Cardiac fibroblast (primary cell): ENCODE data around the gene ENTPD8.

Source experiments
- DNase-seq, 2 donors: peaks; one replicate each; pipeline versions ENCODE4 v3.0.0 to v3.0.0-alpha.2; 2010; ENCODE audit warnings: low read depth in 2 of 2
- H3K4me3 ChIP-seq, 2 donors: replicated peaks in 1 of 2; 1 replicate in 1 of 2; 2 replicates in 1 of 2; pipeline ENCODE4 v1.5.1; 2011; ENCODE audit warnings: low read depth in 2 of 2, low read length in 2 of 2, mild to moderate bottlenecking in 2 of 2, moderate library complexity in 1 of 2
- CTCF ChIP-seq: IDR thresholded peaks from one replicate; pipeline ENCODE4 v1.5.1; 2011; ENCODE audit warnings: low read depth, mild to moderate bottlenecking, low read length, inconsistent platforms

The ENTPD8 gene

DNA sequence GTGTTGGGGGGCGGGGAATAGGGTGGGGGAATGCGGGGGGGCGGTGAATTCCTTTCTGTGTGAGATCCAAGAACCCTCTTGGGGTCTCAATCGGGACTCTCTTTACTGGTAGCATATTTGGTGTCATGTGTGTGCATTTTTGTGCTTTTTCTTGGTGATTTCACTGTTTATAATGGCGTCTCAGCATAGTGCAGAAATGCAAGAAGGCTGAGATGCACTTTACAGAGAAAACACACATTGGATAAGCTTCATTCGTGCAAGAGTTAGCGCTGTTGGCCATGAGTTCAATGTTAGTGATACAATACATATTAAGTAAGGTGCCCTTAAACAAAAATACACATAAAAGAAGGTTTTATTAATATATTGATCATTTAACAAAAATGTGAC, 771 bp upstream of the ENTPD8 start:
- DNase-seq, result no peak
- no peak overlapping the region for H3K4me3 ChIP-seq
- TF ChIP-seq CTCF, result no peak

GRCh38 chr9:137439158-137439714, 1.9 kb downstream of the ENTPD8 start:
- H3K4me3 ChIP-seq, result no peak overlapping the region
- DNase-seq, result no peak
- no peak for TF ChIP-seq CTCF

GRCh38 chr9:137438591-137439157, 2.5 kb downstream of the ENTPD8 start:
- no peak for TF ChIP-seq CTCF
- DNase-seq, result no peak
- H3K4me3 ChIP-seq, result no peak overlapping the region

DNA sequence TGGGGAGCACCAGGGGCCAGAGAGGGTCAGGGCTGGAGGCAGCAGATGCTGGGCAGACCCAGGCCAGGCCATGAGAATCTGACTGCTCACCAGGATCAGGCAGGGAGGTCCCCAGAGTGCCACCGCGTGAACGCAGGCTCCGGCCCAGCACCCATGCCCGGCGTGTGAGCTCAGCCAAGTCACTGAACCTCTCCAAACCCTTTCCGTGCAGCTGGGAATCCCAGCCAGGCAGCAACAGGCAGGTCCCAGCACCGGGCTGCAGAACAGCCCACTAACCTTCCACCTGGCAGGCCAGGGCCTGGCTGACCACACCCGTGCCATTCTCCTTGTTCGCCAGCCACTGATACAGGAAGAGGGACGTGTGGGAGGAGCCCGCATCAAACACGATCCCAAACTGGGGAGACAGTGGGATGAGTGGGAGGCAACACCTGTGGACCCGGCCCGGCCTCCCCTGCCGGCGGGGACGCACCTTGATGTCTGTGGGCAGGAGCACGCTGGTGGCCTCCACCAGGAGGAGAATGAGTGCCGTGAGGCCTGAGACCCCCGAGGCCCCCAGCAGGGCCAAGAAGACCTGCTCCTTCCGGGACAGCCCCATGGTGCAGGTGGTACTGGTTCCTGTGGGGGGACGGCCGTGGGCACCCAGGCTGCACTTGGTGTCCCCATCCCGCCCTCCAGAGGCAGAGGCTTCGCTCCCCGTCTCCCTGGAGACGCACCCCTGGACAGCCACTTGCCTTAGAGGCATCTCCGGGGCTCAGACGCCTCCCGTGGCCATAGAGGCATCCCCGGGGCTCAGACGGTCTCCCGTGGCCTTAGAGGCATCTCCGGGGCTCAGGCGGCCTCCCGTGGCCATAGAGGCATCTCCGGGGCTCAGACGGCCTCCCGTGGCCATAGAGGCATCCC, 3.2 kb downstream of the ENTPD8 start:
- no peak for TF ChIP-seq CTCF
- no peak overlapping the region for H3K4me3 ChIP-seq
- no peak for DNase-seq

- no peak for DNase-seq
- no peak overlapping the region for H3K4me3 ChIP-seq
- TF ChIP-seq CTCF, result no peak
Measured at GRCh38 chr9:137436761-137437600, 4.2 kb downstream of the ENTPD8 start.

DNA sequence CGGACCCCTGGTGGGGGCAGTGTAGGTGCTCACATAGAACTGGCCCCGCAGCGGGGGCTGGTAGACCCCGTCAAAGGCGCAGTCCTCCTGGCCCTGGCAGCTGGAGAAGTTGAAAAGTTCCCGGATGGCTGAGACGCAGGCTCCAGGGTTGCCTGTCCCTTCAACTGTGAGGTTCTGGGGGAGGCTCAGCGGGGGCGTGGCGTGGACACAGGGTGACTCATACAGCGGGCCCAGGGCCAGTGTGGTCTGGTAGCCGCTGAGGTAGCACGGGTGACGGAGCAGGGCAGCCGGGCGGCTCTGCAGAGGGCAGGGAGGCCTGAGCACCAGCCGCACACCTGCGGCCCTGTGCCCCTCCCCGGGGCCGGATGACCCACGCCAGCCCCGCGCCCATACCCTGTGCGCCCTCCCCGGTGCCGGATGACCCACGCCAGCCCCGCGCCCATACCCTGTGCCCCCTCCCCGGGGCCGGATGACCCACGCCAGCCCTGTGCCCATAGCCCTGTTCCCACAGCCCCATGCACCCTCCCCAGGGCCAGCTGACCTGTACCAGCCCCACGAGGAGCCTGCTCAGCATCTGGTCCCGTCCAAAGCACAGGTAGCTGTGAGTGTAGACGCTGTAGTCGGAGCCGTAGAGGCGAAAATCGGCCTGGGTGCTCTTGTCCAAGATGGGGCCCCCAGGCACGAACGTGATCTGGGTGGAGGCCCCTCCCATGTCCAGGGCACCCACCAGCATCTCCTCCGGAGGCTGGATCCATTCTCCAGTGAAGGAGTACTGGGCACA, 5.0 kb downstream of the ENTPD8 start:
- no peak for TF ChIP-seq CTCF
- no peak overlapping the region for H3K4me3 ChIP-seq
- peak; percentile 87 for DNase-seq
